H1 (cell line): ENCODE results near the gene C7orf25. TPM values are rescaled to one million over a fixed set of nuclear protein-coding genes. Genes with fewer than 3 reads are reported as not detected.

Experiments
- CTCF ChIA-PET: fragments of 300-600 bp; sonication (Branson Sonifier 250); formaldehyde crosslinking; loops from one replicate; lab custom pipeline; 2021; ENCODE audit not compliant: partially characterized antibody; lab: Charles Lee
- POLR2A ChIA-PET: fragments of 300-600 bp; sonication (Branson Sonifier 250); formaldehyde crosslinking; loops from one replicate; lab custom pipeline; 2021; ENCODE audit warnings: inconsistent platforms; ENCODE audit not compliant: partially characterized antibody; lab: Charles Lee
- DNase-seq, 2 experiments: peaks; one replicate each; pipeline versions ENCODE4 v3.0.0 to v3.0.0-alpha.2; 2010 to 2022; ENCODE audit warnings: low spot score in 2 of 2, low read depth in 1 of 2, mixed read lengths in 1 of 2
- FAIRE-seq: peaks from 2 replicates; lab custom pipeline; 2011; peaks lifted over from hg19 to GRCh38; lab: Jason Lieb, UNC
- H2AFZ ChIP-seq: 2 replicates; pipeline ENCODE4 v1.8.1; 2012; ENCODE audit warnings: low read length, inconsistent platforms
- H2AK5ac ChIP-seq: 2 replicates; pipeline ENCODE4 v1.6.1; 2013; ENCODE audit warnings: low read depth, low read length
- H2BK120ac ChIP-seq: replicated peaks from 2 replicates; pipeline ENCODE3; 2013; ENCODE audit warnings: low read depth, low read length, inconsistent platforms
- H2BK12ac ChIP-seq: 2 replicates; pipeline ENCODE4 v1.6.1; 2013; ENCODE audit warnings: low read depth, low read length
- H2BK15ac ChIP-seq: 2 replicates; pipeline ENCODE4 v1.6.1; 2013; ENCODE audit warnings: low read length
- H2BK20ac ChIP-seq: 2 replicates; pipeline ENCODE4 v1.6.1; 2013; ENCODE audit warnings: low read length
- H2BK5ac ChIP-seq: 2 replicates; pipeline ENCODE4 v1.6.1; 2013; ENCODE audit warnings: low read depth, low read length
- H3K14ac ChIP-seq: 2 replicates; pipeline ENCODE4 v1.6.1; 2013; ENCODE audit warnings: inconsistent platforms; ENCODE audit not compliant: insufficient read length
- H3K18ac ChIP-seq: 2 replicates; pipeline ENCODE4 v1.6.1; 2013; ENCODE audit warnings: low read length; ENCODE audit errors: extremely low read depth
- H3K23ac ChIP-seq: 2 replicates; pipeline ENCODE4 v1.6.1; 2013; ENCODE audit warnings: inconsistent platforms; ENCODE audit not compliant: insufficient read length
- H3K23me2 ChIP-seq: 2 replicates; pipeline ENCODE4 v1.6.1; 2013; ENCODE audit warnings: low read depth, low read length
- H3K27ac ChIP-seq: 2 replicates; pipeline ENCODE4 v1.6.1; 2011; ENCODE audit warnings: low read depth, low read length, inconsistent platforms
- H3K27me3 ChIP-seq, 4 experiments: replicated peaks in 1 of 4; 1 replicate in 1 of 4; 2 replicates in 3 of 4; pipeline versions ENCODE4 v1.6.1 to v1.8.1; 2011 to 2013; ENCODE audit warnings: low read length in 3 of 4, mild to moderate bottlenecking in 3 of 4, inconsistent platforms in 2 of 4, mixed read lengths in 2 of 4, moderate library complexity in 1 of 4; ENCODE audit not compliant: control insufficient read depth in 3 of 4, insufficient read depth in 3 of 4; ENCODE audit errors: extremely low read depth in 1 of 4
- H3K36me3 ChIP-seq, 4 experiments: 2 replicates each; pipeline versions ENCODE4 v1.6.1 to v1.8.1; 2011 to 2013; ENCODE audit warnings: mild to moderate bottlenecking in 4 of 4, low read length in 3 of 4, moderate library complexity in 2 of 4, control low read depth in 1 of 4, inconsistent platforms in 1 of 4; ENCODE audit not compliant: insufficient read depth in 4 of 4, control insufficient read depth in 2 of 4
- H3K4ac ChIP-seq: replicated peaks from 2 replicates; pipeline ENCODE3; 2013; ENCODE audit warnings: low read length, low read depth, mixed read lengths, inconsistent platforms; ENCODE audit not compliant: insufficient read length
- H3K4me1 ChIP-seq, 4 experiments: replicated peaks in 1 of 4; 1 replicate in 1 of 4; 2 replicates in 3 of 4; pipeline versions ENCODE4 v1.6.1 to v1.8.1; 2011 to 2013; ENCODE audit warnings: low read length in 3 of 4, inconsistent platforms in 2 of 4, mixed read lengths in 1 of 4; ENCODE audit not compliant: insufficient read depth in 4 of 4, control insufficient read depth in 3 of 4
- H3K4me2 ChIP-seq, 2 experiments: 2 replicates each; pipeline versions ENCODE4 v1.6.1 to v1.8.1; 2011 to 2013; ENCODE audit warnings: low read depth in 2 of 2, low read length in 2 of 2, control low read depth in 1 of 2, inconsistent platforms in 1 of 2, mild to moderate bottlenecking in 1 of 2; ENCODE audit not compliant: insufficient read depth in 1 of 2
- H3K4me3 ChIP-seq, 4 experiments: fragments of 200-600, 300-600 bp in 1 of 4; sonication (generic), shearing (Covaris generic), sonication (Bioruptor Twin) in 1 of 4; 2 replicates each; pipeline versions ENCODE4 v1.5.1 to v1.8.1; 2011 to 2016; ENCODE audit warnings: low read length in 4 of 4, low read depth in 3 of 4, control low read depth in 2 of 4, inconsistent platforms in 2 of 4, mild to moderate bottlenecking in 2 of 4, mixed read lengths in 1 of 4, moderate library complexity in 1 of 4; ENCODE audit not compliant: insufficient read depth in 2 of 4; ENCODE audit errors: extremely low read depth in 1 of 4
- H3K56ac ChIP-seq: replicated peaks from 2 replicates; pipeline ENCODE3; 2013; ENCODE audit warnings: low read depth, mild to moderate bottlenecking, mixed read lengths, low read length, inconsistent platforms; ENCODE audit not compliant: insufficient read length
- H3K79me1 ChIP-seq: 2 replicates; pipeline ENCODE4 v1.6.1; 2013; ENCODE audit warnings: low read depth, low read length, control low read depth
- H3K79me2 ChIP-seq, 2 experiments: 2 replicates each; pipeline versions ENCODE4 v1.6.1 to v1.8.1; 2012 to 2013; ENCODE audit warnings: low read length in 2 of 2, mild to moderate bottlenecking in 2 of 2, inconsistent platforms in 1 of 2; ENCODE audit not compliant: insufficient read depth in 2 of 2, control insufficient read depth in 1 of 2
- H3K9ac ChIP-seq, 4 experiments: replicated peaks in 1 of 4; 1 replicate in 1 of 4; 2 replicates in 3 of 4; pipeline versions ENCODE4 v1.6.1 to v1.8.1; 2011 to 2013; ENCODE audit warnings: low read depth in 3 of 4, low read length in 3 of 4, control low read depth in 2 of 4, mild to moderate bottlenecking in 2 of 4, moderate library complexity in 2 of 4, inconsistent platforms in 1 of 4; ENCODE audit errors: extremely low read depth in 1 of 4
- H3K9me3 ChIP-seq, 2 experiments: 2 replicates each; pipeline versions ENCODE4 v1.6.1 to v1.8.1; 2012 to 2013; ENCODE audit warnings: mild to moderate bottlenecking in 2 of 2, moderate library complexity in 2 of 2, control low read depth in 1 of 2, inconsistent platforms in 1 of 2, low read depth in 1 of 2, low read length in 1 of 2, mixed read lengths in 1 of 2; ENCODE audit not compliant: insufficient read depth in 2 of 2
- H4K20me1 ChIP-seq, 2 experiments: replicated peaks in 1 of 2; 2 replicates each; pipeline versions ENCODE3 to v1.8.1; 2011 to 2013; ENCODE audit warnings: inconsistent platforms in 2 of 2, low read length in 2 of 2, mild to moderate bottlenecking in 1 of 2; ENCODE audit not compliant: insufficient read depth in 2 of 2, control insufficient read depth in 1 of 2
- H4K5ac ChIP-seq: 2 replicates; pipeline ENCODE4 v1.6.1; 2013; ENCODE audit warnings: low read length, low read depth, mixed read lengths, inconsistent platforms; ENCODE audit not compliant: insufficient read length
- H4K8ac ChIP-seq: 2 replicates; pipeline ENCODE4 v1.8.0; 2013; ENCODE audit warnings: mild to moderate bottlenecking, moderate library complexity, low read length, inconsistent platforms; ENCODE audit not compliant: insufficient read depth; ENCODE audit errors: extremely low read depth
- H4K91ac ChIP-seq: replicated peaks from 2 replicates; pipeline ENCODE3; 2013; ENCODE audit warnings: low read length, mixed read lengths, inconsistent platforms; ENCODE audit not compliant: insufficient read length
- BRCA1 ChIP-seq: IDR thresholded peaks from 2 replicates; pipeline ENCODE4 v1.6.1; 2012; ENCODE audit warnings: low read depth, low read length, improper control_type of control experiment
- CBX8 ChIP-seq: fragments of 300-800, 300-1000 bp; sonication (generic); IDR thresholded peaks from 2 replicates; pipeline ENCODE4 v1.7.1; 2016; ENCODE audit warnings: low read depth, low read length, borderline replicate concordance
- FOSL1 ChIP-seq: IDR thresholded peaks from 2 replicates; pipeline ENCODE4 v1.6.1; 2011; ENCODE audit warnings: mild to moderate bottlenecking, low read depth, low read length, moderate library complexity; ENCODE audit not compliant: insufficient read depth
- HDAC2 ChIP-seq, 2 experiments: fragments of 300-600 bp in 1 of 2; sonication (generic) in 1 of 2; IDR thresholded peaks; 2 replicates each; pipeline ENCODE4 v1.6.1; 2011 to 2012; ENCODE audit warnings: low read depth in 2 of 2, low read length in 2 of 2, mild to moderate bottlenecking in 2 of 2, moderate library complexity in 2 of 2, borderline replicate concordance in 1 of 2, inconsistent platforms in 1 of 2
- KDM1A ChIP-seq: fragments of 200-600, 300-600 bp; sonication (generic); IDR thresholded peaks from 2 replicates; pipeline ENCODE4 v1.7.1; 2016; ENCODE audit warnings: mild to moderate bottlenecking, low read length, borderline replicate concordance
- POLR2AphosphoS5 ChIP-seq: IDR thresholded peaks from 2 replicates; pipeline ENCODE4 v1.6.1; 2011; ENCODE audit warnings: low read depth, low read length
- SIN3A ChIP-seq, 2 experiments: IDR thresholded peaks in 1 of 2; conservative IDR thresholded peaks in 1 of 2; 2 replicates each; pipeline ENCODE4 v1.6.1; 2011 to 2012; ENCODE audit warnings: low read length in 2 of 2, improper control_type of control experiment in 1 of 2, low read depth in 1 of 2, mild to moderate bottlenecking in 1 of 2
- WGBS, 2 experiments: shearing (Covaris generic) in 1 of 2; methylation state at CpG; one replicate each; pipeline versions ENCODE4 v1.1.6 to v1.1.7; 2013 to 2015; ENCODE audit warnings: low lambda C conversion rate in 2 of 2, mixed read lengths in 2 of 2, inconsistent platforms in 1 of 2, low coverage in 1 of 2, missing lambda C conversion rate in 1 of 2; ENCODE audit not compliant: insufficient replicate concordance in 2 of 2, insufficient coverage in 1 of 2, insufficient read length in 1 of 2; ENCODE audit errors: extremely low coverage in 1 of 2, missing lambda C conversion rate in 1 of 2; 5-methylcytosine and 5-hydroxymethylcytosine counted together
- polyA plus RNA-seq, 7 experiments: library from polyadenylated mRNA; depleted of rRNA in 3 of 7; stranded (reverse) in 5 of 7; unstranded in 2 of 7; fragments of >200 nt in 5 of 7; fragments of 200-250 nt in 2 of 7; gene quantifications; 1 replicate in 5 of 7; 2 replicates in 1 of 7; 4 replicates in 1 of 7; pipeline versions ENCODE4 v1.2.1 to v1.2.3, GENCODE V29; 2011 to 2013; ENCODE audit warnings: missing spikeins in 2 of 7, mixed read lengths in 2 of 7
- total RNA-seq: library from RNA; stranded (reverse); fragmentation: NEBNext Ultra II Directional; extraction: Animal tissue kit (Norgen Biotek cat#: 25700); gene quantifications from 2 replicates; pipeline ENCODE4 v1.2.1, GENCODE V29; 2021

The C7orf25 gene
- total and polyA plus RNA-seq, 2 of the 8 experiments (the other 6 are each of a cell fraction or from before 2014, with no cell fraction given): 0.70 to 4.5 TPM

GRCh38 chr7:42953994-42954393 is 42.1 kb upstream of the C7orf25 start:
- 66% methylated on average over 3 of the region's 4 CpGs; no CpG with 5 or more reads in 1 of the 2 experiments for WGBS, 2 experiments
- H3K79me1 ChIP-seq: no peaks in the 10 kb centered on the region
- H3K27ac ChIP-seq: no peak overlapping the region
- H2AFZ ChIP-seq: no peak overlapping the region
- no peak overlapping the region for H2BK15ac ChIP-seq
- H2BK5ac ChIP-seq: no peak overlapping the region
- no peak overlapping the region for H3K23ac ChIP-seq
- POLR2A ChIA-PET: interaction anchor here (0.7 to 1.0 kb wide), 2 partner anchors 19 kb away, joined by 3 to 4 read pairs; no protein-coding TSS in a partner anchor
- CTCF ChIA-PET: interaction anchor here (0.6 to 1.4 kb wide), 5 partner anchors 11 to 400 kb away, joined by 3 to 5 read pairs (median 3); no protein-coding TSS in a partner anchor
- no peak overlapping the region for H3K14ac ChIP-seq
- H3K4ac ChIP-seq: no peak overlapping the region
- H3K23me2 ChIP-seq: no peaks in the 10 kb centered on the region
- H3K4me3 ChIP-seq: no peak overlapping the region
- H4K20me1 ChIP-seq: no peaks in the 10 kb centered on the region
- H2BK12ac ChIP-seq: no peak overlapping the region
- FAIRE-seq (no peak), DNase-seq (no peak)
- peaks cover 9 to 16% of the 10 kb centered on the region in 2 experiments; a peak in 3 of 4 replicates for H3K9me3 ChIP-seq
- H3K4me1 ChIP-seq: no peaks in the 10 kb centered on the region
- no peaks in the 10 kb centered on the region for H3K79me2 ChIP-seq
- H2BK120ac ChIP-seq: no peak overlapping the region
- no peak overlapping the region for H2AK5ac ChIP-seq
- no peak overlapping the region for H3K18ac ChIP-seq
- no peak overlapping the region for H3K9ac ChIP-seq
- H4K8ac ChIP-seq: no peak overlapping the region
- H3K4me2 ChIP-seq: no peak overlapping the region
- H3K56ac ChIP-seq: no peak overlapping the region
- H4K5ac ChIP-seq: no peak overlapping the region
- H3K36me3 ChIP-seq: no peaks in the 10 kb centered on the region
- no peak overlapping the region for H4K91ac ChIP-seq
- no peaks in the 10 kb centered on the region for H3K27me3 ChIP-seq
- H2BK20ac ChIP-seq: no peak overlapping the region
- TF ChIP-seq SIN3A (conservative IDR thresholded peaks at IDR 0.05 in 1 of 2, IDR thresholded peaks at IDR 0.05 in 1 of 2; ENCODE audit: low read depth in 1 of 2, low read length in 2 of 2) (no peak), KDM1A (no peak), POLR2AphosphoS5 (no peak), HDAC2 (IDR thresholded peaks at IDR 0.05; ENCODE audit: borderline replicate concordance in 1 of 2, low read depth in 2 of 2, low read length in 2 of 2) (no peak), FOSL1 (no peak), BRCA1 (no peak), CBX8 (no peak)
